ENCODE results near the gene DGKB. TPM values are rescaled to one million over a fixed set of nuclear protein-coding genes. Genes with fewer than 3 reads are reported as not detected.

DGKB gene
- total and polyA plus RNA-seq, 2 donors from 2014 or later: 0.26 to 1.5 TPM

GRCh38 chr7:14858866-14859265 lies 43.7 kb downstream of the DGKB start:
- no peak overlapping the region for H3K27ac ChIP-seq (ENCODE audit: low read depth in 2 of 2, low read length in 2 of 2)
- no peak for FAIRE-seq
- no peaks in the 10 kb centered on the region for H3K4me1 ChIP-seq (ENCODE audit: control insufficient read depth in 2 of 3, insufficient read depth in 2 of 3, low read depth in 1 of 3, low read length in 3 of 3)
- no peaks in the 10 kb centered on the region for H3K9me3 ChIP-seq (ENCODE audit: control insufficient read depth in 2 of 3, insufficient read depth in 1 of 3, low read length in 3 of 3)
- DNase-seq: no peak
- H3K36me3 ChIP-seq (ENCODE audit: control insufficient read depth in 2 of 3, insufficient read depth in 3 of 3, low read length in 3 of 3): no peaks in the 10 kb centered on the region
- intact Hi-C loops (cut with DNase I): no loop called here
- H3K9ac ChIP-seq (ENCODE audit: low read length in 3 of 3): no peak overlapping the region
- no peaks in the 10 kb centered on the region for H3K27me3 ChIP-seq (ENCODE audit: control insufficient read depth, insufficient read depth, low read length)
- H3K4me3 ChIP-seq (ENCODE audit: low read length in 3 of 3): no peak overlapping the region
- TF ChIP-seq CTCF (IDR thresholded peaks at IDR 0.05; ENCODE audit: borderline replicate concordance, extremely low read depth, insufficient read depth): no peak

GRCh38 chr7:14858410-14858809 lies 44.1 kb downstream of the DGKB start:
- FAIRE-seq (no peak), DNase-seq (no peak)
- no peak for TF ChIP-seq CTCF (IDR thresholded peaks at IDR 0.05; ENCODE audit: borderline replicate concordance, extremely low read depth, insufficient read depth)
- H3K36me3 ChIP-seq (ENCODE audit: control insufficient read depth in 2 of 3, insufficient read depth in 3 of 3, low read length in 3 of 3): no peaks in the 10 kb centered on the region
- no peaks in the 10 kb centered on the region for H3K9me3 ChIP-seq (ENCODE audit: control insufficient read depth in 2 of 3, insufficient read depth in 1 of 3, low read length in 3 of 3)
- no peaks in the 10 kb centered on the region for H3K27me3 ChIP-seq (ENCODE audit: control insufficient read depth, insufficient read depth, low read length)
- intact Hi-C loops (cut with DNase I): no loop called here
- H3K9ac ChIP-seq (ENCODE audit: low read length in 3 of 3): no peak overlapping the region
- no peaks in the 10 kb centered on the region for H3K4me1 ChIP-seq (ENCODE audit: control insufficient read depth in 2 of 3, insufficient read depth in 2 of 3, low read depth in 1 of 3, low read length in 3 of 3)
- no peak overlapping the region for H3K4me3 ChIP-seq (ENCODE audit: low read length in 3 of 3)
- H3K27ac ChIP-seq (ENCODE audit: low read depth in 2 of 2, low read length in 2 of 2): no peak overlapping the region

GRCh38 chr7:14855033-14855794 lies 47.3 kb downstream of the DGKB start:
- Histone ChIP-seq H3K27me3 (ENCODE audit: control insufficient read depth, insufficient read depth, low read length) (no peaks in the 10 kb centered on the region), H3K36me3 (ENCODE audit: control insufficient read depth in 2 of 3, insufficient read depth in 3 of 3, low read length in 3 of 3) (no peaks in the 10 kb centered on the region), H3K27ac (ENCODE audit: low read depth in 2 of 2, low read length in 2 of 2) (no peak overlapping the region), H3K9ac (ENCODE audit: low read length in 3 of 3) (no peak overlapping the region), H3K4me3 (ENCODE audit: low read length in 3 of 3) (no peak overlapping the region), H3K9me3 (ENCODE audit: control insufficient read depth in 2 of 3, insufficient read depth in 1 of 3, low read length in 3 of 3) (no peaks in the 10 kb centered on the region), H3K4me1 (ENCODE audit: control insufficient read depth in 2 of 3, insufficient read depth in 2 of 3, low read depth in 1 of 3, low read length in 3 of 3) (no peaks in the 10 kb centered on the region)
- DNase-seq (no peak), FAIRE-seq (no peak)
- no peak for TF ChIP-seq CTCF (IDR thresholded peaks at IDR 0.05; ENCODE audit: borderline replicate concordance, extremely low read depth, insufficient read depth)
- intact Hi-C loops (cut with DNase I): no loop called here

Data from kidney (tissue), 14 donors.